MCF 10A (cell line): ENCODE results near the gene DHX36. TPM values are rescaled to one million over a fixed set of nuclear protein-coding genes. Genes with fewer than 3 reads are reported as not detected.

Source experiments
- BruUV-seq: library from RNA; stranded (reverse); fragments of 400-500 nt; replicated peaks from 2 replicates; lab custom pipeline; 2021; lab: Mats Ljungman, UMichigan
- CTCF ChIA-PET: fragments of 300-600 bp; sonication (Branson Sonifier 250); formaldehyde crosslinking; extraction: SDS; loops from one replicate; lab custom pipeline; 2021; ENCODE audit warnings: antibody characterized with exemption, inconsistent platforms; lab: Yijun Ruan, JAX
- POLR2A ChIA-PET: fragments of 300-600, 350-650 bp; sonication (Branson Sonifier 250); formaldehyde crosslinking; extraction: SDS; loops from one replicate; lab custom pipeline; 2020; ENCODE audit warnings: antibody characterized with exemption, inconsistent platforms; lab: Yijun Ruan, JAX
- DNase-seq: peaks from one replicate; pipeline ENCODE4 v3.0.0-alpha.2; 2018; ENCODE audit not compliant: unreplicated experiment
- H3K27ac Mint-ChIP-seq: one replicate; pipeline ENCODE4 v1.8.0; 2022; ENCODE audit warnings: mild to moderate bottlenecking, low read depth, mixed read lengths; ENCODE audit not compliant: unreplicated experiment
- H3K27me3 Mint-ChIP-seq: one replicate; pipeline ENCODE4 v1.8.0; 2022; ENCODE audit warnings: mixed read lengths; ENCODE audit not compliant: insufficient read depth, unreplicated experiment
- H3K36me3 Mint-ChIP-seq: one replicate; pipeline ENCODE4 v1.8.0; 2022; ENCODE audit warnings: mild to moderate bottlenecking, moderate library complexity, mixed read lengths; ENCODE audit not compliant: insufficient read depth, unreplicated experiment
- H3K4me1 Mint-ChIP-seq: one replicate; pipeline ENCODE4 v1.8.0; 2022; ENCODE audit warnings: mixed read lengths; ENCODE audit not compliant: insufficient read depth, unreplicated experiment
- H3K4me3 Mint-ChIP-seq: one replicate; pipeline ENCODE4 v1.8.0; 2022; ENCODE audit warnings: mild to moderate bottlenecking, moderate library complexity, mixed read lengths; ENCODE audit not compliant: unreplicated experiment
- H3K9me3 Mint-ChIP-seq: one replicate; pipeline ENCODE4 v1.8.0; 2022; ENCODE audit warnings: mixed read lengths; ENCODE audit not compliant: unreplicated experiment
- CTCF ChIP-seq: fragments of 200-600 bp; IDR thresholded peaks from one replicate; pipeline ENCODE4 v1.8.0; 2022; ENCODE audit warnings: antibody characterized with exemption, mild to moderate bottlenecking; ENCODE audit not compliant: unreplicated experiment
- intact Hi-C: fragments of 100-400 bp; cut with micrococcal nuclease; formaldehyde crosslinking; loops from 2 replicates; pipeline ENCODE4 v1.14.1; 2022
- total RNA-seq: library from RNA; stranded (reverse); gene quantifications from 2 replicates; pipeline ENCODE4 v1.2.3, GENCODE V29; 2022

Gene DHX36
- total RNA-seq, 1 experiment from 2014 or later, result 108 TPM

- intact Hi-C loops, result no loop called here
- Mint-ChIP-seq H3K9me3 (no peaks in the 10 kb centered on the region), H3K4me3 (no peak overlapping the region), H3K4me1 (no peaks in the 10 kb centered on the region), H3K27ac (no peak overlapping the region), H3K27me3 (no peaks in the 10 kb centered on the region), H3K36me3 (peaks cover 93% of the 10 kb centered on the region)
- ChIA-PET POLR2A (interaction anchor here (1.2 kb wide), 1 partner anchor 10 kb away, joined by 4 read pairs; no protein-coding TSS in a partner anchor), CTCF (interaction anchor here (0.7 kb wide), 1 partner anchor 61 kb away, joined by 3 read pairs; no protein-coding TSS in a partner anchor)
- no TSS peak for BruUV-seq
- DNase-seq, result no peak
- no peak for TF ChIP-seq CTCF
Measured at GRCh38 chr3:154307363-154307762, 16.9 kb downstream of the DHX36 start.

- DNase-seq, result no peak
- ChIA-PET CTCF (interaction anchor here (0.7 to 1.3 kb wide), 2 partner anchors 13 to 159 kb away, joined by 3 read pairs; no protein-coding TSS in a partner anchor), POLR2A (interaction anchor here (0.7 to 1.8 kb wide), 3 partner anchors 9 to 25 kb away, joined by 3 to 4 read pairs (median 4); no protein-coding TSS in a partner anchor)
- no peak for TF ChIP-seq CTCF
- H3K9me3 Mint-ChIP-seq, result no peaks in the 10 kb centered on the region
- peaks cover 97% of the 10 kb centered on the region for H3K36me3 Mint-ChIP-seq
- intact Hi-C loops, result no loop called here
- no TSS peak for BruUV-seq
- H3K27ac Mint-ChIP-seq, result no peak overlapping the region
- no peak overlapping the region for H3K4me3 Mint-ChIP-seq
- H3K27me3 Mint-ChIP-seq, result no peaks in the 10 kb centered on the region
- H3K4me1 Mint-ChIP-seq, result no peaks in the 10 kb centered on the region
Measured at GRCh38 chr3:154304936-154305335, 19.4 kb downstream of the DHX36 start.

- intact Hi-C loops, result no loop called here
- no peaks in the 10 kb centered on the region for H3K4me1 Mint-ChIP-seq
- DNase-seq, result no peak
- H3K36me3 Mint-ChIP-seq, result peaks cover 97% of the 10 kb centered on the region
- no peak overlapping the region for H3K4me3 Mint-ChIP-seq
- BruUV-seq, result no TSS peak
- ChIA-PET POLR2A (interaction anchor here (0.7 to 1.8 kb wide), 3 partner anchors 9 to 24 kb away, joined by 3 to 4 read pairs (median 4); no protein-coding TSS in a partner anchor), CTCF (no interaction called here)
- TF ChIP-seq CTCF, result no peak
- H3K27me3 Mint-ChIP-seq, result no peaks in the 10 kb centered on the region
- no peak overlapping the region for H3K27ac Mint-ChIP-seq
- no peaks in the 10 kb centered on the region for H3K9me3 Mint-ChIP-seq
Measured at GRCh38 chr3:154304116-154304786, 20.0 kb downstream of the DHX36 start.

- no peak for DNase-seq
- Mint-ChIP-seq H3K27me3 (no peaks in the 10 kb centered on the region), H3K4me1 (no peaks in the 10 kb centered on the region), H3K36me3 (peaks cover 88% of the 10 kb centered on the region), H3K4me3 (no peak overlapping the region), H3K9me3 (no peaks in the 10 kb centered on the region), H3K27ac (peak overlapping the region; percentile 4)
- ChIA-PET POLR2A (no interaction called here), CTCF (interaction anchor here (1.1 kb wide), 1 partner anchor 12 kb away, joined by 4 read pairs; no protein-coding TSS in a partner anchor)
- TF ChIP-seq CTCF, result no peak
- BruUV-seq, result no TSS peak
- intact Hi-C loops, result no loop called here
Measured at GRCh38 chr3:154301561-154301960, 22.7 kb downstream of the DHX36 start.
